Measurements from ENCODE around the gene COL12A1.

DNA sequence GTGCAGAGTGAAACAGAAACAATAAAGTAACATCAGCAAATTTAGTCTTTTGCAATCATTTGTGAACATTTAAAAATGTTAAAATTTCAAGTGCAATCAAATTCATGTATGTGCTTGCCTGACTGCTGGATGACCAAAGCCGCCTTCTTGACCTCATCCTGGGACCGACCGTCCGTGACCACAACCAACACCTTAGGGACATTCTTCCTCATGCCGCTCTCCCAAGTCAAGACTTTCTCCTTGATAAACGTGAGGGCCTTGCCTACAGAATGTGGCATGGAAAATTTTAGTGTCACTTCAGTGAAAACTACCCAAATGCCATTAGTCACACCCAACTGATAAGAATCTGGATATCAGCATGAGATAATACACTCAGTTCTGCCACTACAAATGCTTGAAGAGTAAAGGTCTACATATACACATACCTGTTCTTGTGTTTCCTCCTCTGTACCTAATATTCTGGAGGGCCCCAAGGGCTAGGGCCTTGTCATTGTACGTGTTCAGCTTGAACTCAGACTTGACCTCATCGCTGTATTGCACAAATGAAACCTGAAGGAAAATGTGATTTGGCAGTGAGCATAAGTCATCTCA, 86.8 kb downstream of the COL12A1 start:
- TF ChIP-seq YBX1 (IDR thresholded peaks at IDR 0.05), result no peak
- no peak for TF ChIP-seq KDM4B (IDR thresholded peaks at IDR 0.05; ENCODE audit: borderline replicate concordance in 2 of 2, low read depth in 1 of 2)
- TF ChIP-seq, protein P1, sequence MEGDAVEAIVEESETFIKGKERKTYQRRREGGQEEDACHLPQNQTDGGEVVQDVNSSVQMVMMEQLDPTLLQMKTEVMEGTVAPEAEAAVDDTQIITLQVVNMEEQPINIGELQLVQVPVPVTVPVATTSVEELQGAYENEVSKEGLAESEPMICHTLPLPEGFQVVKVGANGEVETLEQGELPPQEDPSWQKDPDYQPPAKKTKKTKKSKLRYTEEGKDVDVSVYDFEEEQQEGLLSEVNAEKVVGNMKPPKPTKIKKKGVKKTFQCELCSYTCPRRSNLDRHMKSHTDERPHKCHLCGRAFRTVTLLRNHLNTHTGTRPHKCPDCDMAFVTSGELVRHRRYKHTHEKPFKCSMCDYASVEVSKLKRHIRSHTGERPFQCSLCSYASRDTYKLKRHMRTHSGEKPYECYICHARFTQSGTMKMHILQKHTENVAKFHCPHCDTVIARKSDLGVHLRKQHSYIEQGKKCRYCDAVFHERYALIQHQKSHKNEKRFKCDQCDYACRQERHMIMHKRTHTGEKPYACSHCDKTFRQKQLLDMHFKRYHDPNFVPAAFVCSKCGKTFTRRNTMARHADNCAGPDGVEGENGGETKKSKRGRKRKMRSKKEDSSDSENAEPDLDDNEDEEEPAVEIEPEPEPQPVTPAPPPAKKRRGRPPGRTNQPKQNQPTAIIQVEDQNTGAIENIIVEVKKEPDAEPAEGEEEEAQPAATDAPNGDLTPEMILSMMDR (IDR thresholded peaks at IDR 0.05 in 2 of 3, conservative IDR thresholded peaks at IDR 0.05 in 1 of 3; ENCODE audit: insufficient read depth in 2 of 3, low read depth in 1 of 3, low read length in 3 of 3), result no peak
- TF ChIP-seq KLF6 (CRISPR knock-in tag; IDR thresholded peaks at IDR 0.05; ENCODE audit: borderline replicate concordance), result no peak
- TF ChIP-seq GTF2F1 (IDR thresholded peaks at IDR 0.05; ENCODE audit: low read depth, low read length), result no peak
- TF ChIP-seq, protein P2, sequence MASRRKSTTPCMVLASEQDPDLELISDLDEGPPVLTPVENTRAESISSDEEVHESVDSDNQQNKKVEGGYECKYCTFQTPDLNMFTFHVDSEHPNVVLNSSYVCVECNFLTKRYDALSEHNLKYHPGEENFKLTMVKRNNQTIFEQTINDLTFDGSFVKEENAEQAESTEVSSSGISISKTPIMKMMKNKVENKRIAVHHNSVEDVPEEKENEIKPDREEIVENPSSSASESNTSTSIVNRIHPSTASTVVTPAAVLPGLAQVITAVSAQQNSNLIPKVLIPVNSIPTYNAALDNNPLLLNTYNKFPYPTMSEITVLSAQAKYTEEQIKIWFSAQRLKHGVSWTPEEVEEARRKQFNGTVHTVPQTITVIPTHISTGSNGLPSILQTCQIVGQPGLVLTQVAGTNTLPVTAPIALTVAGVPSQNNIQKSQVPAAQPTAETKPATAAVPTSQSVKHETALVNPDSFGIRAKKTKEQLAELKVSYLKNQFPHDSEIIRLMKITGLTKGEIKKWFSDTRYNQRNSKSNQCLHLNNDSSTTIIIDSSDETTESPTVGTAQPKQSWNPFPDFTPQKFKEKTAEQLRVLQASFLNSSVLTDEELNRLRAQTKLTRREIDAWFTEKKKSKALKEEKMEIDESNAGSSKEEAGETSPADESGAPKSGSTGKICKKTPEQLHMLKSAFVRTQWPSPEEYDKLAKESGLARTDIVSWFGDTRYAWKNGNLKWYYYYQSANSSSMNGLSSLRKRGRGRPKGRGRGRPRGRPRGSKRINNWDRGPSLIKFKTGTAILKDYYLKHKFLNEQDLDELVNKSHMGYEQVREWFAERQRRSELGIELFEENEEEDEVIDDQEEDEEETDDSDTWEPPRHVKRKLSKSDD (conservative IDR thresholded peaks at IDR 0.05; ENCODE audit: low read length), result no peak

All from K562 (cell line).